OCI-LY1 (cell line): ENCODE data around the gene EYS.

Source experiments
- H2AFZ ChIP-seq: fragments of 200-600 bp; sonication (generic), shearing (Covaris generic); 2 replicates; pipeline ENCODE4 v1.6.0; 2014; ENCODE audit warnings: antibody characterized with exemption, mild to moderate bottlenecking, low read length
- H3F3A ChIP-seq: fragments of 200-600 bp; sonication (generic), shearing (Covaris generic); 2 replicates; pipeline ENCODE4 v1.6.0; 2014; ENCODE audit warnings: mild to moderate bottlenecking, antibody characterized with exemption, low read length, moderate library complexity; ENCODE audit not compliant: insufficient read depth
- H3K27ac ChIP-seq: fragments of 200-600 bp; sonication (generic); 2 replicates; pipeline ENCODE4 v1.5.1; 2014; ENCODE audit warnings: low read length, mixed run types, mild to moderate bottlenecking, low read depth; ENCODE audit not compliant: poor library complexity, severe bottlenecking
- H3K27me3 ChIP-seq: fragments of 200-600 bp; sonication (generic); 2 replicates; pipeline ENCODE4 v1.6.0; 2014; ENCODE audit warnings: antibody characterized with exemption, mild to moderate bottlenecking, low read length, moderate library complexity; ENCODE audit not compliant: insufficient read depth
- H3K36me3 ChIP-seq: fragments of 200-600 bp; sonication (generic); 2 replicates; pipeline ENCODE4 v1.6.1; 2014; ENCODE audit warnings: mild to moderate bottlenecking, antibody characterized with exemption, low read length, moderate library complexity, mixed read lengths; ENCODE audit not compliant: insufficient read depth
- H3K4me1 ChIP-seq: fragments of 200-600 bp; sonication (generic); 2 replicates; pipeline ENCODE4 v1.5.1; 2014; ENCODE audit warnings: mild to moderate bottlenecking, low read length, moderate library complexity; ENCODE audit not compliant: insufficient read depth, severe bottlenecking
- H3K4me2 ChIP-seq: fragments of 200-600 bp; sonication (generic), shearing (Covaris generic); 2 replicates; pipeline ENCODE4 v1.6.1; 2014; ENCODE audit warnings: low read length
- H3K4me3 ChIP-seq: fragments of 200-600 bp; sonication (generic); 2 replicates; pipeline ENCODE4 v1.5.1; 2014; ENCODE audit warnings: low read length, low read depth, mild to moderate bottlenecking, mixed read lengths; ENCODE audit not compliant: poor library complexity, severe bottlenecking
- H3K79me2 ChIP-seq: fragments of 200-600 bp; shearing (Covaris generic); 2 replicates; pipeline ENCODE4 v1.6.1; 2016; ENCODE audit warnings: mixed run types, low read length, mixed read lengths; ENCODE audit not compliant: insufficient read depth
- H3K9ac ChIP-seq: fragments of 200-600 bp; sonication (generic), shearing (Covaris generic); 2 replicates; pipeline ENCODE4 v1.6.1; 2014; ENCODE audit warnings: mild to moderate bottlenecking, low read length, mixed read lengths
- H3K9me2 ChIP-seq: fragments of 200-600 bp; sonication (generic), shearing (Covaris generic); 2 replicates; pipeline ENCODE4 v1.6.1; 2014; ENCODE audit warnings: low read depth, mild to moderate bottlenecking, low read length, mixed read lengths
- H3K9me3 ChIP-seq: fragments of 200-600 bp; shearing (Covaris generic); 2 replicates; pipeline ENCODE4 v1.6.1; 2014; ENCODE audit warnings: low read length, mixed read lengths
- H4K20me1 ChIP-seq: fragments of 200-600 bp; sonication (generic), shearing (Covaris generic); 2 replicates; pipeline ENCODE4 v1.6.0; 2016; ENCODE audit warnings: mild to moderate bottlenecking, low read length; ENCODE audit not compliant: insufficient read depth
- CTCF ChIP-seq: fragments of 200-600 bp; sonication (generic), shearing (Covaris generic); IDR thresholded peaks from 2 replicates; pipeline ENCODE4 v1.5.1; 2017; ENCODE audit warnings: mild to moderate bottlenecking, antibody characterized with exemption, low read length, moderate library complexity, mixed read lengths
- EZH2 ChIP-seq: fragments of 200-600 bp; sonication (generic), shearing (Covaris generic); IDR thresholded peaks from 2 replicates; pipeline ENCODE4 v1.8.0; 2017; ENCODE audit warnings: borderline replicate concordance, mixed run types, mild to moderate bottlenecking, antibody characterized with exemption, low read length, moderate library complexity, mixed read lengths

The EYS gene

GRCh38 chr6:64539917-64540316 is 1167.1 kb downstream of the EYS start:
- Histone ChIP-seq H3K9me3 (no peaks in the 10 kb centered on the region), H3K4me3 (no peak overlapping the region), H2AFZ (no peak overlapping the region), H3K4me2 (no peak overlapping the region), H3F3A (no peaks in the 10 kb centered on the region), H3K36me3 (no peaks in the 10 kb centered on the region), H3K9me2 (no peaks in the 10 kb centered on the region; the same call in 1 of the 2 replicates), H4K20me1 (no peaks in the 10 kb centered on the region), H3K27me3 (no peaks in the 10 kb centered on the region), H3K9ac (no peak overlapping the region), H3K27ac (no peak overlapping the region), H3K79me2 (no peaks in the 10 kb centered on the region), H3K4me1 (no peaks in the 10 kb centered on the region)
- no peak for TF ChIP-seq EZH2
- TF ChIP-seq CTCF, result no peak

GRCh38 chr6:64538722-64539121 is 1168.3 kb downstream of the EYS start:
- Histone ChIP-seq H3K36me3 (no peaks in the 10 kb centered on the region), H3K9ac (no peak overlapping the region), H3K4me2 (no peak overlapping the region), H3F3A (no peaks in the 10 kb centered on the region), H3K27ac (no peak overlapping the region), H4K20me1 (no peaks in the 10 kb centered on the region), H3K4me1 (no peaks in the 10 kb centered on the region), H3K4me3 (no peak overlapping the region), H3K9me3 (no peaks in the 10 kb centered on the region), H3K9me2 (no peaks in the 10 kb centered on the region; the same call in 1 of the 2 replicates), H3K27me3 (no peaks in the 10 kb centered on the region), H3K79me2 (no peaks in the 10 kb centered on the region), H2AFZ (no peak overlapping the region)
- TF ChIP-seq EZH2, result no peak

- no peaks in the 10 kb centered on the region for H4K20me1 ChIP-seq
- H3K4me1 ChIP-seq, result no peaks in the 10 kb centered on the region
- H3K4me3 ChIP-seq, result no peak overlapping the region
- H3K9ac ChIP-seq, result no peak overlapping the region
- no peaks in the 10 kb centered on the region for H3K79me2 ChIP-seq
- no peaks in the 10 kb centered on the region for H3K27me3 ChIP-seq
- no peaks in the 10 kb centered on the region for H3K36me3 ChIP-seq
- no peaks in the 10 kb centered on the region for H3K9me3 ChIP-seq
- H3K4me2 ChIP-seq, result no peak overlapping the region
- TF ChIP-seq EZH2 (no peak), CTCF (no peak)
- H3K27ac ChIP-seq, result no peak overlapping the region
- H3K9me2 ChIP-seq, result no peaks in the 10 kb centered on the region
- H2AFZ ChIP-seq, result no peak overlapping the region
- no peaks in the 10 kb centered on the region for H3F3A ChIP-seq
Observed at GRCh38 chr6:64527899-64528298, 1179.1 kb downstream of the EYS start.

GRCh38 chr6:64522859-64523258 is 1184.2 kb downstream of the EYS start:
- Histone ChIP-seq H3K27me3 (no peaks in the 10 kb centered on the region), H3F3A (no peaks in the 10 kb centered on the region), H3K4me3 (no peak overlapping the region), H3K9ac (no peak overlapping the region), H3K4me1 (no peaks in the 10 kb centered on the region), H3K79me2 (no peaks in the 10 kb centered on the region), H3K36me3 (no peaks in the 10 kb centered on the region), H3K27ac (no peak overlapping the region), H3K9me2 (no peaks in the 10 kb centered on the region), H3K4me2 (no peak overlapping the region), H4K20me1 (no peaks in the 10 kb centered on the region), H2AFZ (no peak overlapping the region), H3K9me3 (no peaks in the 10 kb centered on the region)
- TF ChIP-seq CTCF (no peak), EZH2 (no peak)
